ENCODE data around the gene LMNA.
"Not testable (repeated sequence)": the region's sequence is repeated elsewhere in the genome, so short reads cannot be mapped to it uniquely, and the experiment has no call there.

LMNA gene

GRCh38 chr1:156104861-156105832 lies 9.4 kb upstream of the LMNA start:
- no peak for DNase-seq (ENCODE audit: low read depth)

- no peak for DNase-seq (ENCODE audit: low read depth)
Measured at GRCh38 chr1:156106624-156107488, 7.7 kb upstream of the LMNA start.

- DNase-seq (ENCODE audit: low read depth): no peak
Measured at GRCh38 chr1:156108057-156108456, 6.5 kb upstream of the LMNA start.

- DNase-seq (ENCODE audit: low read depth): no peak
Measured at GRCh38 chr1:156108664-156109241, 5.8 kb upstream of the LMNA start.

GRCh38 chr1:156110252-156110651 lies 4.3 kb upstream of the LMNA start:
- no peak for DNase-seq (ENCODE audit: low read depth)

- DNase-seq (ENCODE audit: low read depth): no peak
Measured at GRCh38 chr1:156111355-156111962, 3.1 kb upstream of the LMNA start.

GRCh38 chr1:156112276-156113137 lies 2.0 kb upstream of the LMNA start:
- no peak for DNase-seq (ENCODE audit: low read depth)

GRCh38 chr1:156113282-156113950 lies 1.1 kb upstream of the LMNA start:
- DNase-seq (ENCODE audit: low read depth): no peak

- DNase-seq (ENCODE audit: low read depth): no peak
Measured at GRCh38 chr1:156114919-156115513, 505 bp downstream of the LMNA start.

GRCh38 chr1:156115514-156116374 lies 1.2 kb downstream of the LMNA start:
- DNase-seq (ENCODE audit: low read depth): no peak

- not testable (repeated sequence) for DNase-seq (ENCODE audit: low read depth)
Measured at GRCh38 chr1:156116731-156117130, 2.2 kb downstream of the LMNA start.

GRCh38 chr1:156117414-156118176 lies 3.1 kb downstream of the LMNA start:
- DNase-seq (ENCODE audit: low read depth): no peak

GRCh38 chr1:156118177-156118868 lies 3.8 kb downstream of the LMNA start:
- DNase-seq (ENCODE audit: low read depth): no peak

GRCh38 chr1:156119503-156120209 lies 5.1 kb downstream of the LMNA start:
- no peak for DNase-seq (ENCODE audit: low read depth)

- no peak for DNase-seq (ENCODE audit: low read depth)
Measured at GRCh38 chr1:156120318-156120717, 5.8 kb downstream of the LMNA start.

- DNase-seq (ENCODE audit: low read depth): not testable (repeated sequence)
Measured at GRCh38 chr1:156121005-156121404, 6.5 kb downstream of the LMNA start.

- no peak for DNase-seq (ENCODE audit: low read depth)
Measured at GRCh38 chr1:156121457-156121856, 6.9 kb downstream of the LMNA start.
